ENCODE results near the gene DNM3.

The DNM3 gene

DNA sequence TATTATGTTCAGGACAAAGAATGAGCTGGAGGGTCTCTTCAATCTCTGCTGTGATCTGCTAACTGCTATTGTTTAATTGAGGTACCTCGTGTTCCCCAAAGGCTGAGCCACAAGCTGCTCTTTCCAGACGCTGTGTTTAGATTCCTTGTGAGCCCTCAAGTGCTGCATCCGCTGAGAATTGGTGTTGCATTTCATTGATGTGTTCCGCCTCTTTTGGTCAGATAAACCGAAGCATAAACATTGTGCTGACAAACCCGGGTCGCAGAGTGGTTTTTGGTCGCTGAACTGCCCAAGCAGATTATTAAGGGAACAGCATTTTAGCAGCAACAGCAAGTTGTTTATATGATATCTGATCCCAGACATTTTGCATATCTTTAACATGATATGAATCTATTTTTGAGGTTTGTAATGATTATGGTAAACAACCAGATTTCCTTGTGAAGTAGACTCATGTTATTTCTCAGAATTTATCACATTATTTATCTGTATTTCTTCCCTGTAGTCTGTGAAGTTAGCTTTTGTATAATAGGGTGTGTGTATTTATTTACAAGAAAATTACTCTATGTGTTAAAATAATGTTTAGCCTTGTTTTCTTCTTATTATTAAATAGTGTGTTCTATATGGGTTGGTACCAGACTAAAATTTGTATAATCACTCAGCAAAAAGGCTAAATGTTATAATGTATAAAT, 362.0 kb downstream of the DNM3 start:
- Histone ChIP-seq H2BK15ac (ENCODE audit: low read depth, poor library complexity, severe bottlenecking) (no peak overlapping the region), H3K4me3 (ENCODE audit: insufficient read depth in 1 of 2, low read depth in 1 of 2, low read length in 2 of 2) (no peak overlapping the region), H3K4me1 (ENCODE audit: control insufficient read depth, insufficient read depth, low read depth, low read length) (no peaks in the 10 kb centered on the region), H4K91ac (ENCODE audit: low read length) (no peak overlapping the region), H3K27ac (ENCODE audit: low read length, poor library complexity, severe bottlenecking) (no peak overlapping the region), H3K9me3 (ENCODE audit: control insufficient read depth, low read length) (peaks cover 20% of the 10 kb centered on the region), H2BK120ac (ENCODE audit: low read depth, low read length) (no peak overlapping the region), H2AK5ac (ENCODE audit: low read length, severe bottlenecking) (no peak overlapping the region), H3K36me3 (ENCODE audit: control insufficient read depth in 1 of 2, insufficient read depth in 2 of 2, low read depth in 1 of 2, low read length in 2 of 2) (no peaks in the 10 kb centered on the region), H3K4ac (ENCODE audit: low read depth in 1 of 2, low read length in 2 of 2) (no peak overlapping the region), H3K9ac (ENCODE audit: low read length) (no peak overlapping the region), H4K8ac (ENCODE audit: low read length) (no peak overlapping the region), H2AFZ (ENCODE audit: low read depth, low read length) (no peak overlapping the region), H3K18ac (ENCODE audit: low read depth in 1 of 2, low read length in 2 of 2) (no peak overlapping the region), H3K4me2 (ENCODE audit: low read length, poor library complexity, severe bottlenecking) (peak overlapping the region; percentile 16), H2BK5ac (ENCODE audit: low read depth, low read length, poor library complexity, severe bottlenecking) (no peak overlapping the region), H3K23ac (ENCODE audit: low read length in 2 of 2) (no peak overlapping the region), H3K79me1 (replicated peaks; ENCODE audit: low read length, poor library complexity, severe bottlenecking) (no peaks in the 10 kb centered on the region), H3K27me3 (ENCODE audit: control insufficient read depth in 1 of 2, insufficient read depth in 1 of 2, low read length in 2 of 2) (no peaks in the 10 kb centered on the region), H2BK12ac (ENCODE audit: low read length in 2 of 2) (no peak overlapping the region), H3K14ac (ENCODE audit: low read length in 2 of 2) (no peak overlapping the region)
- peak; percentile 87 for DNase-seq
- WGBS: 0% methylated on average over 8 of the region's 8 CpGs

DNA sequence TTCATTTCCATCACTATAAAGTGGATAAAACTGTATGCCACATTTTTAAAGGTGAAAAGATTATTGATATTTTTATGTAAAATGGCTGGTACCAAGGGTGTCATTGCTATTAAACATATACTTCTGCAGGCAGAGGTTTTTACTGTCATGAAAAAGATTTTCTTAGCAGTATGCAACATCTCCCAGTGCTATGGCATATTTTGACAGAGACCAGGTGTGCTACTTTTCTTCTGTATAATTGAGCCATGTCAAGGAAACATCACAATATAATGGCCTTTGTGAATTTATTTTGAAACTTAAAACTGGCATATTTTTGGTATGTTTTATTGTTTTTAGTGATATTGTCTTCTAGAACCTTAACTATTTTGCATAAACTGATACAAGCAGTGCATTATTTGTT, 362.6 kb downstream of the DNM3 start:
- no peak for DNase-seq
- Histone ChIP-seq H3K9me3 (ENCODE audit: control insufficient read depth, low read length) (peaks cover 15% of the 10 kb centered on the region), H3K9ac (ENCODE audit: low read length) (no peak overlapping the region), H2AK5ac (ENCODE audit: low read length, severe bottlenecking) (no peak overlapping the region), H3K23ac (ENCODE audit: low read length in 2 of 2) (no peak overlapping the region), H2BK15ac (ENCODE audit: low read depth, poor library complexity, severe bottlenecking) (no peak overlapping the region), H2BK12ac (ENCODE audit: low read length in 2 of 2) (no peak overlapping the region), H3K18ac (ENCODE audit: low read depth in 1 of 2, low read length in 2 of 2) (no peak overlapping the region), H3K4ac (ENCODE audit: low read depth in 1 of 2, low read length in 2 of 2) (no peak overlapping the region), H4K91ac (ENCODE audit: low read length) (no peak overlapping the region), H3K27ac (ENCODE audit: low read length, poor library complexity, severe bottlenecking) (no peak overlapping the region), H2BK120ac (ENCODE audit: low read depth, low read length) (no peak overlapping the region), H2AFZ (ENCODE audit: low read depth, low read length) (no peak overlapping the region), H4K8ac (ENCODE audit: low read length) (no peak overlapping the region), H3K36me3 (ENCODE audit: control insufficient read depth in 1 of 2, insufficient read depth in 2 of 2, low read depth in 1 of 2, low read length in 2 of 2) (no peaks in the 10 kb centered on the region), H3K79me1 (replicated peaks; ENCODE audit: low read length, poor library complexity, severe bottlenecking) (no peaks in the 10 kb centered on the region), H3K4me1 (ENCODE audit: control insufficient read depth, insufficient read depth, low read depth, low read length) (no peaks in the 10 kb centered on the region), H3K14ac (ENCODE audit: low read length in 2 of 2) (no peak overlapping the region), H2BK5ac (ENCODE audit: low read depth, low read length, poor library complexity, severe bottlenecking) (no peak overlapping the region), H3K27me3 (ENCODE audit: control insufficient read depth in 1 of 2, insufficient read depth in 1 of 2, low read length in 2 of 2) (no peaks in the 10 kb centered on the region), H3K4me2 (ENCODE audit: low read length, poor library complexity, severe bottlenecking) (no peak overlapping the region), H3K4me3 (ENCODE audit: insufficient read depth in 1 of 2, low read depth in 1 of 2, low read length in 2 of 2) (no peak overlapping the region)

DNA sequence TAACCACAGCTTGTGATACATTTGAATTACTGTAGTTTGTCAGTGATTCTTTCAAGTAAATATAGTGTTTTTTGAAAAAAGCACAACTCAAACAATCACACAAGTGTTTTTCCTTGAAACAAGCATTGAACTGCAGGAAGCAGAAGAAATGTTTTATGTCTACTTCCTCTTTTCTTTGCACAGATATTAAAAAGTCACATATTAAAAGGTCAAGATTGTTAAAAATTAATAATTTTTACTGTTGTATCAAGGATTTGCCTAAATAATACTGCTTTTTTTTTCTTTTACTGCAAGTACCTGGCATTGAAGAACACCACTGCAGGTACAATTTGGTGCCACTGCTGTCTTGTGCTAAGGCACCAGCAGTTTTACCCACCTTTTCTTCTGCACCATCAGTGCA, 365.0 kb downstream of the DNM3 start:
- Histone ChIP-seq H3K4ac (ENCODE audit: low read depth in 1 of 2, low read length in 2 of 2) (peak overlapping the region in 1 of 2 experiments; percentile 51), H3K9ac (ENCODE audit: low read length) (no peak overlapping the region), H3K9me3 (ENCODE audit: control insufficient read depth, low read length) (peaks cover 4% of the 10 kb centered on the region), H3K4me3 (ENCODE audit: insufficient read depth in 1 of 2, low read depth in 1 of 2, low read length in 2 of 2) (no peak overlapping the region), H3K4me2 (ENCODE audit: low read length, poor library complexity, severe bottlenecking) (no peak overlapping the region), H3K27ac (ENCODE audit: low read length, poor library complexity, severe bottlenecking) (no peak overlapping the region), H4K91ac (ENCODE audit: low read length) (no peak overlapping the region), H3K23ac (ENCODE audit: low read length in 2 of 2) (no peak overlapping the region), H3K4me1 (ENCODE audit: control insufficient read depth, insufficient read depth, low read depth, low read length) (no peaks in the 10 kb centered on the region), H4K8ac (ENCODE audit: low read length) (no peak overlapping the region), H2AFZ (ENCODE audit: low read depth, low read length) (no peak overlapping the region), H3K36me3 (ENCODE audit: control insufficient read depth in 1 of 2, insufficient read depth in 2 of 2, low read depth in 1 of 2, low read length in 2 of 2) (no peaks in the 10 kb centered on the region), H2BK120ac (ENCODE audit: low read depth, low read length) (no peak overlapping the region), H3K14ac (ENCODE audit: low read length in 2 of 2) (no peak overlapping the region), H2BK15ac (ENCODE audit: low read depth, poor library complexity, severe bottlenecking) (no peak overlapping the region), H2BK12ac (ENCODE audit: low read length in 2 of 2) (no peak overlapping the region), H2AK5ac (ENCODE audit: low read length, severe bottlenecking) (no peak overlapping the region), H3K79me1 (replicated peaks; ENCODE audit: low read length, poor library complexity, severe bottlenecking) (no peaks in the 10 kb centered on the region), H2BK5ac (ENCODE audit: low read depth, low read length, poor library complexity, severe bottlenecking) (no peak overlapping the region), H3K27me3 (ENCODE audit: control insufficient read depth in 1 of 2, insufficient read depth in 1 of 2, low read length in 2 of 2) (no peaks in the 10 kb centered on the region), H3K18ac (ENCODE audit: low read depth in 1 of 2, low read length in 2 of 2) (no peak overlapping the region)
- DNase-seq: no peak

DNA sequence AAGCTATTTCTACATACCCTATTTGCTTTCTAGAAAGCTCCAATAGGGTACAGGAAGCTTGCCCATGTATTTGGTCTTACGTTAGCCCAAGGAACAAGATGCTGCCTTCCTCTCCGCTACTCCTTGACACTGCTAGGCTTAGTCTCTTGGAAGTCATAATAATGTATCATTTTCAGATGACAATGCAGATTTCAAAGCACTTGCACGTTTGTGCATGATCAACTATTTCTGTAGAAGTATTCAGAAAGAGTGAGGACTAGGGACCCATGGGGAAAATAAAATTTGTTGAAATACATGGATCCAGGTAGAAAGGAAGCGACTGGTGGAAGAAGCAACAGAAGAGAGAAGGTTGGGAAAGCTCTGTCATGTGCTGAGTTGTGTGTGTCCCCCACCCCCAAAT, 367.3 kb downstream of the DNM3 start:
- H3K79me1 ChIP-seq (replicated peaks; ENCODE audit: low read length, poor library complexity, severe bottlenecking): no peaks in the 10 kb centered on the region
- no peaks in the 10 kb centered on the region for H3K4me1 ChIP-seq (ENCODE audit: control insufficient read depth, insufficient read depth, low read depth, low read length)
- no peak overlapping the region for H3K23ac ChIP-seq (ENCODE audit: low read length in 2 of 2)
- H3K14ac ChIP-seq (ENCODE audit: low read length in 2 of 2): no peak overlapping the region
- H3K4ac ChIP-seq (ENCODE audit: low read depth in 1 of 2, low read length in 2 of 2): peak overlapping the region in 1 of 2 experiments; percentile 6
- H3K27ac ChIP-seq (ENCODE audit: low read length, poor library complexity, severe bottlenecking): no peak overlapping the region
- H2BK12ac ChIP-seq (ENCODE audit: low read length in 2 of 2): peak overlapping the region in 1 of 2 experiments; percentile 76
- no peak overlapping the region for H2BK15ac ChIP-seq (ENCODE audit: low read depth, poor library complexity, severe bottlenecking)
- no peak overlapping the region for H4K91ac ChIP-seq (ENCODE audit: low read length)
- no peak overlapping the region for H4K8ac ChIP-seq (ENCODE audit: low read length)
- H3K4me3 ChIP-seq (ENCODE audit: insufficient read depth in 1 of 2, low read depth in 1 of 2, low read length in 2 of 2): no peak overlapping the region
- WGBS: 94% methylated on average over 4 of the region's 4 CpGs
- H3K18ac ChIP-seq (ENCODE audit: low read depth in 1 of 2, low read length in 2 of 2): no peak overlapping the region
- no peaks in the 10 kb centered on the region for H3K36me3 ChIP-seq (ENCODE audit: control insufficient read depth in 1 of 2, insufficient read depth in 2 of 2, low read depth in 1 of 2, low read length in 2 of 2)
- H2BK120ac ChIP-seq (ENCODE audit: low read depth, low read length): no peak overlapping the region
- no peak for DNase-seq
- H2BK5ac ChIP-seq (ENCODE audit: low read depth, low read length, poor library complexity, severe bottlenecking): no peak overlapping the region
- H2AFZ ChIP-seq (ENCODE audit: low read depth, low read length): no peak overlapping the region
- peaks cover 4% of the 10 kb centered on the region for H3K9me3 ChIP-seq (ENCODE audit: control insufficient read depth, low read length)
- H3K9ac ChIP-seq (ENCODE audit: low read length): no peak overlapping the region
- H3K4me2 ChIP-seq (ENCODE audit: low read length, poor library complexity, severe bottlenecking): no peak overlapping the region
- no peaks in the 10 kb centered on the region for H3K27me3 ChIP-seq (ENCODE audit: control insufficient read depth in 1 of 2, insufficient read depth in 1 of 2, low read length in 2 of 2)
- no peak overlapping the region for H2AK5ac ChIP-seq (ENCODE audit: low read length, severe bottlenecking)
